Calu3 (cell line): Measurements from ENCODE around the gene NIPSNAP3A. TPM values are rescaled to one million over a fixed set of nuclear protein-coding genes. Genes with fewer than 3 reads are reported as not detected.

Experiments
- BruUV-seq: library from RNA; stranded (reverse); fragments of 400-500 nt; replicated peaks from 2 replicates; lab custom pipeline; 2021; lab: Mats Ljungman, UMichigan
- CTCF ChIA-PET: fragments of 300-600 bp; sonication (Branson Sonifier 250); formaldehyde crosslinking; loops from one replicate; lab custom pipeline; 2022; ENCODE audit warnings: antibody characterized with exemption; lab: Charles Lee
- DNase-seq: peaks from one replicate; pipeline ENCODE4 v3.0.0; 2022
- H3K27ac Mint-ChIP-seq: one replicate; pipeline ENCODE4 v1.8.0; 2022; ENCODE audit warnings: mixed read lengths; ENCODE audit not compliant: unreplicated experiment
- H3K27me3 Mint-ChIP-seq: one replicate; pipeline ENCODE4 v1.8.0; 2022; ENCODE audit warnings: mixed read lengths; ENCODE audit not compliant: unreplicated experiment
- H3K36me3 Mint-ChIP-seq: one replicate; pipeline ENCODE4 v1.8.0; 2022; ENCODE audit warnings: mild to moderate bottlenecking, moderate library complexity, mixed read lengths; ENCODE audit not compliant: insufficient read depth, unreplicated experiment
- H3K4me1 Mint-ChIP-seq: one replicate; pipeline ENCODE4 v1.8.0; 2022; ENCODE audit warnings: mild to moderate bottlenecking, low read depth, mixed read lengths; ENCODE audit not compliant: unreplicated experiment
- H3K4me3 Mint-ChIP-seq: one replicate; pipeline ENCODE4 v1.8.0; 2022; ENCODE audit warnings: mild to moderate bottlenecking, low read depth, moderate library complexity, mixed read lengths; ENCODE audit not compliant: unreplicated experiment
- H3K9me3 Mint-ChIP-seq: one replicate; pipeline ENCODE4 v1.8.0; 2022; ENCODE audit warnings: low read depth, mixed read lengths; ENCODE audit not compliant: unreplicated experiment
- CTCF ChIP-seq: fragments of 200-600 bp; IDR thresholded peaks from one replicate; pipeline ENCODE4 v1.8.0; 2022; ENCODE audit warnings: antibody characterized with exemption; ENCODE audit not compliant: unreplicated experiment
- intact Hi-C: fragments of 100-400 bp; cut with micrococcal nuclease; formaldehyde crosslinking; loops from one replicate; pipeline ENCODE4 v1.10.0; 2022; ENCODE audit not compliant: unreplicated experiment
- total RNA-seq: library from RNA; stranded (reverse); gene quantifications from 2 replicates; pipeline ENCODE4 v1.2.3, GENCODE V29; 2022

The NIPSNAP3A gene
- total RNA-seq, 1 experiment from 2014 or later, result 8.0 TPM

GRCh38 chr9:104795857-104796256 lies 48.4 kb downstream of the NIPSNAP3A start:
- Mint-ChIP-seq H3K36me3 (no peaks in the 10 kb centered on the region), H3K9me3 (no peaks in the 10 kb centered on the region), H3K4me1 (no peaks in the 10 kb centered on the region), H3K4me3 (no peak overlapping the region), H3K27me3 (no peaks in the 10 kb centered on the region), H3K27ac (no peak overlapping the region)
- no peak for DNase-seq
- TF ChIP-seq CTCF, result no peak
- no TSS peak for BruUV-seq
- intact Hi-C loops, result no loop called here
- CTCF ChIA-PET, result no interaction called here

- TF ChIP-seq CTCF, result no peak
- DNase-seq, result no peak
- no peaks in the 10 kb centered on the region for H3K27me3 Mint-ChIP-seq
- H3K9me3 Mint-ChIP-seq, result no peaks in the 10 kb centered on the region
- no peaks in the 10 kb centered on the region for H3K36me3 Mint-ChIP-seq
- H3K4me3 Mint-ChIP-seq, result no peak overlapping the region
- intact Hi-C loops, result no loop called here
- CTCF ChIA-PET, result no interaction called here
- H3K27ac Mint-ChIP-seq, result no peak overlapping the region
- no peaks in the 10 kb centered on the region for H3K4me1 Mint-ChIP-seq
- BruUV-seq, result no TSS peak
Observed at GRCh38 chr9:104798209-104798995, 50.9 kb downstream of the NIPSNAP3A start.

- no peaks in the 10 kb centered on the region for H3K4me1 Mint-ChIP-seq
- no TSS peak for BruUV-seq
- H3K4me3 Mint-ChIP-seq, result no peak overlapping the region
- DNase-seq, result no peak
- H3K27me3 Mint-ChIP-seq, result no peaks in the 10 kb centered on the region
- H3K27ac Mint-ChIP-seq, result no peak overlapping the region
- no peaks in the 10 kb centered on the region for H3K36me3 Mint-ChIP-seq
- intact Hi-C loops, result no loop called here
- CTCF ChIA-PET, result no interaction called here
- no peaks in the 10 kb centered on the region for H3K9me3 Mint-ChIP-seq
- TF ChIP-seq CTCF, result no peak
Observed at GRCh38 chr9:104800068-104800785, 52.7 kb downstream of the NIPSNAP3A start.

GRCh38 chr9:104802110-104802509 lies 54.6 kb downstream of the NIPSNAP3A start:
- Mint-ChIP-seq H3K27ac (no peak overlapping the region), H3K4me1 (no peaks in the 10 kb centered on the region), H3K9me3 (no peaks in the 10 kb centered on the region), H3K27me3 (no peaks in the 10 kb centered on the region), H3K4me3 (no peak overlapping the region), H3K36me3 (no peaks in the 10 kb centered on the region)
- intact Hi-C loops, result no loop called here
- BruUV-seq, result no TSS peak
- TF ChIP-seq CTCF, result no peak
- no peak for DNase-seq
- CTCF ChIA-PET, result no interaction called here
